ENCODE data around the gene KIF1A. TPM values are rescaled to one million over a fixed set of nuclear protein-coding genes. Genes with fewer than 3 reads are reported as not detected.

The KIF1A gene
- total and polyA plus RNA-seq, 2 of the 8 experiments (the other 6 are each of a cell fraction or from before 2014, with no cell fraction given) = 61.3 to 281 TPM

GRCh38 chr2:240823449-240824336 lies 3.7 kb upstream of the KIF1A start:
- Histone ChIP-seq H2BK20ac (ENCODE audit: low read length) (no peak overlapping the region), H3K27ac (ENCODE audit: low read depth, low read length) (no peak overlapping the region), H3K4me3 (ENCODE audit: extremely low read depth in 1 of 4, insufficient read depth in 2 of 4, low read depth in 3 of 4, low read length in 4 of 4) (no peak overlapping the region), H4K91ac (replicated peaks; ENCODE audit: insufficient read length, low read length) (no peak overlapping the region), H3K4me2 (ENCODE audit: insufficient read depth in 1 of 2, low read depth in 2 of 2, low read length in 2 of 2) (no peak overlapping the region), H3K79me2 (ENCODE audit: control insufficient read depth in 1 of 2, insufficient read depth in 2 of 2, low read length in 2 of 2) (peaks cover 0 to under 1% of the 10 kb centered on the region in 2 experiments; a peak in 2 of 4 replicates), H2AK5ac (ENCODE audit: low read depth, low read length) (0 out of 2 replicates have a peak overlapping the region, but pooled peaks have one; percentile 24), H3K23me2 (ENCODE audit: low read depth, low read length) (peaks cover 6% of the 10 kb centered on the region; the same call in 1 of the 2 replicates), H3K4me1 (replicated peaks in 1 of 4; ENCODE audit: control insufficient read depth in 3 of 4, insufficient read depth in 4 of 4, low read length in 3 of 4) (peaks cover 0 to 4% (median 2%) of the 10 kb centered on the region in 4 experiments; a peak in 5 of 7 replicates), H4K8ac (ENCODE audit: extremely low read depth, insufficient read depth, low read length) (no peak overlapping the region), H3K9ac (replicated peaks in 1 of 4; ENCODE audit: extremely low read depth in 1 of 4, low read depth in 3 of 4, low read length in 3 of 4) (no peak overlapping the region), H3K4ac (replicated peaks; ENCODE audit: insufficient read length, low read depth, low read length) (no peak overlapping the region), H3K27me3 (replicated peaks in 1 of 4; ENCODE audit: control insufficient read depth in 3 of 4, extremely low read depth in 1 of 4, insufficient read depth in 3 of 4, low read length in 3 of 4) (peaks cover 0 to 4% (median 0%) of the 10 kb centered on the region in 4 experiments; a peak in 4 of 7 replicates), H3K18ac (ENCODE audit: extremely low read depth, low read length) (no peak overlapping the region), H3K23ac (ENCODE audit: insufficient read length) (no peak overlapping the region), H3K56ac (replicated peaks; ENCODE audit: insufficient read length, low read depth, low read length) (no peak overlapping the region), H2BK120ac (replicated peaks; ENCODE audit: low read depth, low read length) (no peak overlapping the region), H4K20me1 (replicated peaks in 1 of 2; ENCODE audit: control insufficient read depth in 1 of 2, insufficient read depth in 2 of 2, low read length in 2 of 2) (no peaks in the 10 kb centered on the region), H4K5ac (ENCODE audit: insufficient read length, low read depth, low read length) (no peak overlapping the region), H3K9me3 (ENCODE audit: insufficient read depth in 2 of 2, low read depth in 1 of 2, low read length in 1 of 2) (no peaks in the 10 kb centered on the region), H2AFZ (ENCODE audit: low read length) (no peak overlapping the region), H2BK5ac (ENCODE audit: low read depth, low read length) (no peak overlapping the region), H3K79me1 (ENCODE audit: low read depth, low read length) (no peaks in the 10 kb centered on the region), H3K36me3 (ENCODE audit: control insufficient read depth in 2 of 4, insufficient read depth in 4 of 4, low read length in 3 of 4) (no peaks in the 10 kb centered on the region), H3K14ac (ENCODE audit: insufficient read length) (no peak overlapping the region), H2BK15ac (ENCODE audit: low read length) (peak overlapping the region; percentile 72; the same call in 1 of the 2 replicates), H2BK12ac (ENCODE audit: low read depth, low read length) (no peak overlapping the region)
- POLR2A ChIA-PET (ENCODE audit: partially characterized antibody) = interaction anchor here (0.9 to 3.4 kb wide), 4 partner anchors 9 to 19 kb away, joined by 3 to 26 read pairs (median 4); no protein-coding TSS in a partner anchor
- TF ChIP-seq SIX5 (IDR thresholded peaks at IDR 0.05; ENCODE audit: low read depth, low read length) (no peak), CHD2 (IDR thresholded peaks at IDR 0.05; ENCODE audit: low read length) (no peak), YY1 (IDR thresholded peaks at IDR 0.05; ENCODE audit: low read depth, low read length) (no peak), ASH2L (IDR thresholded peaks at IDR 0.05; ENCODE audit: low read length) (no peak), CTBP2 (IDR thresholded peaks at IDR 0.05; ENCODE audit: borderline replicate concordance, insufficient read depth, insufficient read length, low read length) (no peak), RBBP5 (IDR thresholded peaks at IDR 0.05; ENCODE audit: borderline replicate concordance, low read depth, low read length) (no peak), KDM4A (IDR thresholded peaks at IDR 0.05; ENCODE audit: low read depth, low read length, severe bottlenecking) (no peak), CBX8 (IDR thresholded peaks at IDR 0.05; ENCODE audit: borderline replicate concordance, low read depth, low read length) (no peak)
- CTCF ChIA-PET (ENCODE audit: partially characterized antibody) = interaction anchor here (0.8 to 2.9 kb wide), 4 partner anchors 16 to 65 kb away, joined by 3 to 10 read pairs (median 6); no protein-coding TSS in a partner anchor
- DNase-seq (ENCODE audit: low read depth in 1 of 2, low spot score in 2 of 2) (no peak), FAIRE-seq (no peak)
- WGBS, 2 experiments (ENCODE audit: extremely low coverage in 1 of 2, insufficient coverage in 1 of 2, insufficient read length in 1 of 2, insufficient replicate concordance in 2 of 2, low coverage in 1 of 2, low lambda C conversion rate in 2 of 2, missing lambda C conversion rate in 1 of 2) = 90% methylated on average over 15 of the region's 15 CpGs; no CpG with 5 or more reads in 1 of the 2 experiments
